22Rv1 (cell line): ENCODE data around the gene NXPH3.

Experiments used
- H3K27ac ChIP-seq: fragments of 450-650 bp; 2 replicates; pipeline ENCODE4 v1.5.1; 2017
- ZFX ChIP-seq: fragments of 450-650 bp; IDR thresholded peaks from 2 replicates; pipeline ENCODE4 v1.6.1; 2017; ENCODE audit warnings: antibody characterized with exemption, borderline replicate concordance
- TF ChIP-seq, protein P1 (sequence below): fragments of 450-650 bp; IDR thresholded peaks from 2 replicates; pipeline ENCODE4 v1.5.1; 2017; ENCODE audit warnings: mild to moderate bottlenecking

The NXPH3 gene

DNA sequence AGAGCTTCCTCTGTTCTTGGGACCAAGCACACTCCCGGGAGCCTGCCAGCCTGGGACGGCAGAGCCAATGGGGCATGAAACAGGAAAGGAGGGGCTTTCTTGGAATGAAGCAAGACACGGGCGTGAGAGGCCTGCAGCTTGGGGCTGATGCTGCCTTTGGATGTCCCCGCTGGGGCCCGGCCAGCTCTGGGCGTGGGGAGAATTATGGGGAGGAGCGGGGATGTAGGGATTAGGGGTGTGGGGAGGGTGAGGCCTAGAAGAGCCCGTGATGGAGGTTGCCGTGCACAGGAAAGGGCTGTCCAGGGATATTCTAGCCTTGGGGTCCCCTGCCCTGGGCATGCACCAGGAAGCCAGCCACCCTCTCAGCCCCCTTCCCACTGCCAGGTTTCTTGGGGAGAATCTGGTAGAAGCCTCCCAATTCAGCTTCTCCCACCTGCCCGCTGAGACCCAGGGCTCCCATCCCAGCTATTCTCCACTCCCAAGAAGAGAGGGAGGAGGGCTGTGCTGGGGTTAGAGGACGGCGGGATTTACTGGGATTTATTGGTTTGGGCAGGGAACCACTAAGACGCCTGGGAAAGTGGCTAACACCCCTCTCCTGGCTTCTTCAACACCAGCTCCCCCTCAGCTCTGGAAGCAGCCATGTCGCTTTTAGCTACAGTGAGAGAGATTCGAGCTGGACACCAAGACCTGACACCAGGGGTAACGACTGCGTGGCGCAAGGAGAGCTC, 20.0 kb upstream of the NXPH3 start:
- H3K27ac ChIP-seq = no peak overlapping the region
- TF ChIP-seq ZFX = no peak
- TF ChIP-seq, protein P1, sequence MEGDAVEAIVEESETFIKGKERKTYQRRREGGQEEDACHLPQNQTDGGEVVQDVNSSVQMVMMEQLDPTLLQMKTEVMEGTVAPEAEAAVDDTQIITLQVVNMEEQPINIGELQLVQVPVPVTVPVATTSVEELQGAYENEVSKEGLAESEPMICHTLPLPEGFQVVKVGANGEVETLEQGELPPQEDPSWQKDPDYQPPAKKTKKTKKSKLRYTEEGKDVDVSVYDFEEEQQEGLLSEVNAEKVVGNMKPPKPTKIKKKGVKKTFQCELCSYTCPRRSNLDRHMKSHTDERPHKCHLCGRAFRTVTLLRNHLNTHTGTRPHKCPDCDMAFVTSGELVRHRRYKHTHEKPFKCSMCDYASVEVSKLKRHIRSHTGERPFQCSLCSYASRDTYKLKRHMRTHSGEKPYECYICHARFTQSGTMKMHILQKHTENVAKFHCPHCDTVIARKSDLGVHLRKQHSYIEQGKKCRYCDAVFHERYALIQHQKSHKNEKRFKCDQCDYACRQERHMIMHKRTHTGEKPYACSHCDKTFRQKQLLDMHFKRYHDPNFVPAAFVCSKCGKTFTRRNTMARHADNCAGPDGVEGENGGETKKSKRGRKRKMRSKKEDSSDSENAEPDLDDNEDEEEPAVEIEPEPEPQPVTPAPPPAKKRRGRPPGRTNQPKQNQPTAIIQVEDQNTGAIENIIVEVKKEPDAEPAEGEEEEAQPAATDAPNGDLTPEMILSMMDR = no peak

DNA sequence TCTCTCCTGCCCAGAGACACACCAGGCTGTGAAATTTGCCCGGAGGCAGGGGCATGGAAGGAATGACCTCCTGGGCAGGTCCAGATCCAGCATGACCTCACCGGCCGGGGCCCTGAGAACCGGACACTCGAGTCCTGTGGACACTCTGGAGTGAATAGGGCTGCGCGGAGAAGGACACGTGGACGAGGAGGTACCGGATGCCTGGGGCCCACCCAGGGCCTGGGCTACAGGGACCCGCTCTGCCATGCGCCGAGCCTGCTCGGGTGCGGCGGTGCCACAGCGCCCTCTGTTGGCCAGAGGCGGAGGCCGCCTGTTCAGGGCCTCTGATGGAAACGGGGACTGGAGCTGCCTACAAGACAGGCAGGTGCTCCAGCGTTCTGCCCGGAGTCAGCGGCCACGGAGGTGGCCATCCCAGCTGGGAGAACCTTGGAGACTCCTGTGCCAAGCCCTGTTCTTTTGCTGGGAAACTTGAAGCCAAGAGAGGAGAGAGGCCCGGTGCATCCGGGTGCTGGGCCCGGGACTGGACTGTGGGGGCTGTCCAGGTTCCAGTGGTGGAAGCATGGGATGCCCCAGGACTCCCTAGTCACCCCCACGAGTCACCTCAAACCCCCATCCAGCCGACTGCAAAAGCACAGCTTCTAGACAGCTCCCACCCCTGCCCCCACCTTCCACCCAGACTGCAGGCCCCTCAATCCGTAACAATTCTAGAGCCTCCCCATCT, 19.3 kb upstream of the NXPH3 start:
- no peak overlapping the region for H3K27ac ChIP-seq
- TF ChIP-seq ZFX = no peak
- TF ChIP-seq, protein P1 = peak; percentile 98

DNA sequence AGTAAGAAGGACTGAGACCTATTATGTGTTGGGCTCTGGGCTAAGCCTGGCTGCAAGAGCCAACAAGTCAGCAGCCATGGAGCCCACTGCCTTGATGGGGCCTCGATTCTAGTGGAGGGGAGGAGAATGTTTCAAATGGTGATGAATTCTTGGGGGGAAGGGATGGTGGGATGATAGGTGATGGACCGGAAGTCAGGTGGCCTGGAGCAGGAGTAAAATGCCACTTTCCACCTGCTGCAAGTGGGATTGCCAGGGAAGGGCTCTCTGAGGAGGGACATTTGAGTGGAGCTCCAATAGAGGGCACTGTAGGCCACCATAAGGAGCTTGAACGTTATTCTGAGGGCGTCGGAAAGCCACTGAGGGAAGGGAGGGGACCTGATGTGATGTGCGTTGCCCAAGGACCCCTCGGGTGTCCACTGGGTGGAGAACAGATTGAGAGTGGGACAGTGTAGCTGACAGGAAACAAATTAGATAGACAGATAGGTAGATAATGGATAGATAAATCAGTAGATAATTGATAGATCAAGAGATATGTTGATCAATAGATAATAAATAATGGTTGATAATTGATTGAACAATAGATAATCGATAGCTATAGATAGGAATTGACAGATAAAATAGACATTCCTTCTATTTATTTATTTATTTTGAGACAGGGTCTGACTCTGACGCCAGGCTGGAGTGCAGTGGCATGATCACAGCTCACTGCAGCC, 18.2 kb upstream of the NXPH3 start:
- no peak overlapping the region for H3K27ac ChIP-seq
- TF ChIP-seq, protein P1 = peak; percentile 86
- TF ChIP-seq ZFX = no peak

DNA sequence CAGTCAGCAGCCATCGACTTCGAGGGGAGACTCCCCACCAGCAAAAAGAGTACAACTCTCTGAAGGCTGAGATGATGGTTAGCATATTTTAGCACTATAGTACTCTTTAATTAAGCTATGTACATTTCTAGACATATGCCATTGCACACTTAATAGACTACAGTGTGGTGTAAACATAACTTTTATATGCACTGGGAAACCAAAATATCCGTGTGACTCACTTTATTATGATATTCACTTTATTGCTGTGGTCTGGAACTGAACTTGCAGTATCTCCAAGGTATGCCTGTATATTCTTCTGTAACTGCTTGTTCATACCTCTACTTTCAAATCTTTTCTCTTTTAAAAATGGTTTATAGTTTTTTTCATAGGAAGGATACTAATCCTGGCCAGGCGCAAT, 11.0 kb upstream of the NXPH3 start:
- TF ChIP-seq ZFX = no peak
- TF ChIP-seq, protein P1 = no peak
- H3K27ac ChIP-seq = no peak overlapping the region

DNA sequence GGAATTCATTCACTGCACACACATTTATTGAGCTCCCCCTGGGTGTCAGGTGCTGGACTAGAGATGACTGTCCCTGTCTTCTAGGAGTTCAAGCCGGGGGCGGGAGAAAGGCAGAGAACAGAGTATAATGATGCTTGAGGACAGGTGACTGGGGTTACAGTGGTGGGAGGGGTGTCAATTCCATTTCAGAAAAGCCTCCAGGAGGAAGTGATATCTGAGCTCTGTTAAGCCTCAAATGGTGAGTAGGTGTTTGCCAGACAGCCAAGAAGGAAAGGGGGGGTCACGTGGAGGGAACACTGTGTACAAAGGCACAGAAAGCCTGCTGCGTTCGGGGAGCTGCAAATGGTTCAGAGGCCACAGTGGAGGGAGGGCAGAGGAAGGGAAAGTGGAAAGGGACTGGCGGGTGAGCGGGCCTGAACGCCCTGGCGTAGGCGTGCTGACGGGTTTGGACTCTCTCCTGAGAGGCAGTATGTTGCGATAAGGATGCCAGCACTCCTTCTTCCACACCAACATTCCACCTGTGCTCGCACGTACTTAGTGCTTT, 9.7 kb upstream of the NXPH3 start:
- no peak for TF ChIP-seq ZFX
- no peak overlapping the region for H3K27ac ChIP-seq

DNA sequence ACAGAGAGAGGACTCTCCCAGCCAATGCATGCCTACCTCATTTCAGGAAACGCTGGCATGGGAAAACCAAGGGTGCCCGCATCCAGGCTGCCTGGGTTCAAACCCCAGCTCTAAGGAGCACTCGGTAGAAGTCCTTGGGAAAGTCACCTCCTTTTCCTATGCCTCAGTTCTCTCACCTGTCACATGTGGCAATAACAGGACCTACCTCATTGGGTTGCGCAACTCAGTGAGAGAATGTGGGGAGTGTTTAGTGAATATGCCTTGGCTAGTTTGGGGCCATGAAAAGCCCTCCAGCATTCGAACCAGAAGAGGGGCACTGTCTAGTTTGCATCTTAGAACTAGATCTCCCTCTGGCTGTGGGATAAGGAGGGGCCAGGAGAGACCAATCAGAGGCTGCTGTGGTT, 9.0 kb upstream of the NXPH3 start:
- H3K27ac ChIP-seq = no peak overlapping the region
- TF ChIP-seq, protein P1 = no peak
- no peak for TF ChIP-seq ZFX

DNA sequence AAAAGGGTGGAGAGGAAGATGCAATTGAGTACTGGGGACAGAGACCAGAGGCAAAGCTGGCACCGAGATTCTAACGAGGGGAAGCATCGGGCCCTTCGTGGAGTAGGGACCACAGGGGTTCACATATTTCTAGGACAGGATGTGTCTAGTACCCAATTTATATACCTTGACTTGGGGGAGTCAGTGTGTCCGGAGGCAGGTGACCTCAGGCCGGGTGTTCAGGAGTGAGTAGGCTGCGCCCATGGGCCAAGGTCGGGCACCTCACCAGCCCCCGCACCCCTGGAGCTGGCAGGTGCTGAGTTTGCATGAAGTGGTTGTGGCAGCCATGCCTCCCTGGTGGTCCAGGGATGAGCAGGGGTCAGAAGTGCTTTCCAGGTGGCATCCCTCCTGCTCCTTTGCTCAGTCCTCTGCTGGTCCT, 8.6 kb upstream of the NXPH3 start:
- H3K27ac ChIP-seq = no peak overlapping the region
- no peak for TF ChIP-seq ZFX
